ENCODE measurements around the gene POLR2M.
A peak's percentile ranks its signal among the peaks of the same experiment; 100 is the strongest.

POLR2M gene

DNA sequence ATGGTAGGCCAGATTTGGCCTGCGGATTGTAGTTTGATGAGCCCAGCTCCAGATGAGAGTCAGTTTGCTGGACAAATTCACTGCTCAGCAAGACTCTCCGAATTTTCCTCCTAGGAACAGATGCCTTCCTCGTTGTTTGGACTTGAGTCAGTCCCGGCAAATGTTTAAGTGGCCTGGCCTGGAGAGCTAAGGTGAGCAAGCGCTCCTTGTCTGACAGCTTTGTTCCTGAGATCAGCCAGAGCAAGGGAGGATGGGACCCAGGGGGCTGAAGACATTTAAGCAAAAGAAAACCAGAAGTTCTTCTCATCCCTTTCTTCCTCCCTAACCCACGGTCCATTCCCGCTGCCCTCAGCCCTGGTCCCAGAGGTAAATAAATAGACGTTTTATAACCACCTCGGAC lies 40.3 kb downstream of the POLR2M start:
- no peak for DNase-seq (ENCODE audit: low spot score)
- TF ChIP-seq, protein P1, sequence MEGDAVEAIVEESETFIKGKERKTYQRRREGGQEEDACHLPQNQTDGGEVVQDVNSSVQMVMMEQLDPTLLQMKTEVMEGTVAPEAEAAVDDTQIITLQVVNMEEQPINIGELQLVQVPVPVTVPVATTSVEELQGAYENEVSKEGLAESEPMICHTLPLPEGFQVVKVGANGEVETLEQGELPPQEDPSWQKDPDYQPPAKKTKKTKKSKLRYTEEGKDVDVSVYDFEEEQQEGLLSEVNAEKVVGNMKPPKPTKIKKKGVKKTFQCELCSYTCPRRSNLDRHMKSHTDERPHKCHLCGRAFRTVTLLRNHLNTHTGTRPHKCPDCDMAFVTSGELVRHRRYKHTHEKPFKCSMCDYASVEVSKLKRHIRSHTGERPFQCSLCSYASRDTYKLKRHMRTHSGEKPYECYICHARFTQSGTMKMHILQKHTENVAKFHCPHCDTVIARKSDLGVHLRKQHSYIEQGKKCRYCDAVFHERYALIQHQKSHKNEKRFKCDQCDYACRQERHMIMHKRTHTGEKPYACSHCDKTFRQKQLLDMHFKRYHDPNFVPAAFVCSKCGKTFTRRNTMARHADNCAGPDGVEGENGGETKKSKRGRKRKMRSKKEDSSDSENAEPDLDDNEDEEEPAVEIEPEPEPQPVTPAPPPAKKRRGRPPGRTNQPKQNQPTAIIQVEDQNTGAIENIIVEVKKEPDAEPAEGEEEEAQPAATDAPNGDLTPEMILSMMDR (IDR thresholded peaks at IDR 0.05): no peak
- H3K4me3 ChIP-seq: no peak overlapping the region
- H3K27ac ChIP-seq: no peak overlapping the region

DNA sequence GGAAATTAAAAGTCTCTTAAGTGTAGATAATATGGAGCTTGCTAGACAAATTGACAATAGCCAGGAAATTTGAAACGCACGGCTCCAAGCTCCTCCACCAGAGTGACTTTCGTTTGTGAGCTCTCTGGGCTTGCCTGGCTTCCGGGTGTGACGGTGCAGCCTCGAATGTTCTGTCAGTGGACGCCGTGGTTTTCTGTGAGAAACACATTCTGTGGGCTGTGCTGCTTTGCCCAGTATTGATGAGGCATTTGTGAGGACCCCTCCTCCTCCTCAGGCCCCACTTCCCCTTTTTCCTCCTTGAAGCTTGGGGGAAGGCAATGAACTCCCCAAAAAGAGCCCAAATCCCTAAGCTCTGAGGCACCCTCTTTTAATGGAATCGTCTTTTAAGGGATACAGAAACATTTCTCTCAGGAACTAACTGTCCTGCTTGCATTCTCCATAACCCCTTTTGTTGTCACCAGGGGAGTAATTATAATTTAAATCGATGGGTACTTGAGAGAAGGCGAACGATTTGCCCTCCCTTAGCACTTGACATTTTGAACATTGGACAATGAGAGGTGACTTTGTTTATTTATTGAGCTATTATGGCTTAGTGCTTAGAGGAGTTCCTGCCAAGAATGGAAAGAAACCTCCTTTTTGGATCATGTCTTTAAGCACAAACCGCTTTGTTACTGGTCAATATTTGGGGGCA lies 40.8 kb downstream of the POLR2M start:
- no peak for DNase-seq (ENCODE audit: low spot score)
- no peak overlapping the region for H3K4me3 ChIP-seq
- TF ChIP-seq, protein P1 (IDR thresholded peaks at IDR 0.05): no peak
- no peak overlapping the region for H3K27ac ChIP-seq

DNA sequence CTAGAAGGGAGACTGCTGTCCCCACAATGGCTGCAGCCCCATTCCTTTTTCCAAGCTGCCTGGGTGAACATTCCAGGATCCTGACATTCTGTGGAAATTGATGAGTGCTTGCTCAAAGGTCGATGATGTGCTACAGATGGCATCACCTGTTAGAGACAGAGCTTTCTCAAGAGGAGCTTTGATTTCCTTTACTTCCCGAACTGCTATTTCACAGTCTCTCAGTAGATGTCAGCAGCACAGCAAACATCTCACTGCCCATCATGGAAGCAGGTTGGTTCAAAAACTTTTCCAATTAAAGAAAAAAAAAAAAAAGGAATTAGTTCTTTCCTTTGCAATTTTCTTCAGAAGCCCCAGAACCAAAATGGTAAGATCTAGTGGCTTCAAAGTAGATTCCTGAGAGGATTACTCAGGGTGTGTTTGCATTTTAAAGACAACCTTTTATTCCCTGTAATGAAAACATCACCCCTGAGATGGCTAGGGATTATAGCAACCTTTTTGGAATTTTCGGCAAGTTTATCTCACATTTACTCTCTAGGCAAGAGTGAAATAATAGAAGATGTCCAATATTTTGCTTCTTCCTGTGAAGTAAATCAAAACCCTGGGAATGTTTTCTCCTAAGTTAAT lies 44.8 kb downstream of the POLR2M start:
- Histone ChIP-seq H3K27ac (no peak overlapping the region), H3K4me3 (no peak overlapping the region)
- DNase-seq (ENCODE audit: low spot score): no peak
- TF ChIP-seq, protein P1 (IDR thresholded peaks at IDR 0.05): peak; percentile 14

DNA sequence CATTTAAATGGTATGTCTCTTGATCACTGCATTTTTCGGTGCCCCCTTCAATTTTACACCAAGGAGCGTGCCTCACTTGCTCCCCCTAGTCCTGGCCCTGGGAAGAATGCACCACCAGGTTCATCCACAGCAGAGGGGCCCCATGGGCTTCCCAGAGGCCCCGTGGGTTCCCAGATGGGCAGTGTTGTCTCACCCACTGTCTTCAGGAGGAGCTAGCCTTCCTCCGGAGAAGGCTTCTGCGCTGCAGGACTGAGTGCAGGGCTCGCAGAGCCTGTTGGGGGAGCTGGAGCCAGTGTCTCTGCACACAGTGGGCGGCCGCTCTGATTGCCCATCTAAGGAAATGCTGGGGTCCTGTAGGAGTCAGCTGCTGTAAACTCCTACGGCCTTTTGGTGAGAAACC lies 45.9 kb downstream of the POLR2M start:
- Histone ChIP-seq H3K27ac (no peak overlapping the region), H3K4me3 (peak overlapping the region; percentile 36)
- TF ChIP-seq, protein P1 (IDR thresholded peaks at IDR 0.05): peak; percentile 20
- no peak for DNase-seq (ENCODE audit: low spot score)

DNA sequence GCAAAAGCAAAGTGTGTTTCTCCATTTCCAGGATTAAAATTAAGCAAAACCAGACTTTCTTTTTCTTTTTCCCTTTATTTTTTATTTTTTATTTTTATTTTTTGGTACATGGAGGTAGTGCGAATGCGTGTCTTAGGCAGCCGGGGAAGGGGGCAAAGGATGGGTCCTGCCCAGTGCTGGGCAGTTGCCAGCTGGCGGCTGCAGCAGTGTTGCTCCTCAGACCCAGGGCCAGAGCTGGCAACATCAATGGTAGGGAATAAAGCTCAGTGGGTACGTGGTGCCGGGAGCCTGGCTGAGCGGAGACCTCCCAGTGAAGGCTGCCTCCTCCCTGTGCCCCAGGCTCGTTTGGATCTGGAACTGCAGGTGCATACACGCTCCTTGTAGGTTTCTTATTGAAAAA lies 46.3 kb downstream of the POLR2M start:
- Histone ChIP-seq H3K4me3 (peak overlapping the region; percentile 36), H3K27ac (no peak overlapping the region)
- TF ChIP-seq, protein P1 (IDR thresholded peaks at IDR 0.05): no peak
- no peak for DNase-seq (ENCODE audit: low spot score)

DNA sequence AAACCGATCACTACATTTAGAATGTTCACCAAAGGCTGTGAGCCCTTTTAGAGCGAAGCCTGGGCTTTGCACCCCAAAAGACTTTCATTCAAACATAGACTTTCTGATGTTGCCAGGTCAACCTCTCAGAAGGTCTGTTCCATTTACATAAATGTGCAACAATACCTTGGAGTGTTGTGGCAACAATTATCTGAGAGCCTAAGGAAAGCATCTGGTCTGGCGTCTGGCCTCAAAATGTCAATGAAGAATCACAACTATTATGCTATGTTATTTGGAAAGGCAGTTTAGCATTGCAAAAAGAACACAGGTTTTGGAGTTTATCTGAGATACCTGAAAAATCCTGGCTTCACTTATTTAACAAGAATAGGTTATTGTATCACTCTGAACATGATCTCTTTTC lies 50.0 kb downstream of the POLR2M start:
- no peak overlapping the region for H3K4me3 ChIP-seq
- no peak overlapping the region for H3K27ac ChIP-seq
- no peak for DNase-seq (ENCODE audit: low spot score)
- TF ChIP-seq, protein P1 (IDR thresholded peaks at IDR 0.05): no peak

DNA sequence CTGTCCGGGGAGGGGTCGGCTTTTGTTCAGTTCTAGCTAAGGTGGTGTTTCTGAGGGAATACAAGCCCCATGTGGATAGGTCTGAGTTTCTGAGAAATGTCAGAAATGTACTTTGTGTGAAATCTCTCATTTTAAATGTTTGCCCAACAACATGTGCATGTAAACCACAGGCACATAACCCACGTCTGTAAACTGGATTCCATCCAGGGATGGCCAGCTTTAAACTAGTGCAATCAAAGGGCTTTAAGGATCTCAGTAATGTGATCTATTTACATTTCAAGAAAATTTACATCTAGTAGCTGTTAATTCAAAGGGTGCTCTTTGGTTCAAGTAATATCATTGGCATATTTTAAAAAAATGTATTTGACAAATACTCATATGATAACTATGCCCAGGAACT lies 52.0 kb downstream of the POLR2M start:
- no peak overlapping the region for H3K4me3 ChIP-seq
- DNase-seq (ENCODE audit: low spot score): no peak
- no peak overlapping the region for H3K27ac ChIP-seq
- TF ChIP-seq, protein P1 (IDR thresholded peaks at IDR 0.05): no peak
